Colonic mucosa (tissue), 4 donors: ENCODE data around the gene NPB. TPM values are rescaled to one million over a fixed set of nuclear protein-coding genes. Genes with fewer than 3 reads are reported as not detected.

Source experiments
- DNase-seq: peaks from one replicate; pipeline ENCODE4 v3.0.0-alpha.2; 2020
- H3K27ac ChIP-seq: fragments of 200-600 bp; one replicate; pipeline ENCODE4 v1.8.0; 2021
- H3K27me3 ChIP-seq: fragments of 200-600 bp; one replicate; pipeline ENCODE4 v1.8.0; 2021
- H3K36me3 ChIP-seq: fragments of 200-600 bp; one replicate; pipeline ENCODE4 v1.8.0; 2021
- H3K4me1 ChIP-seq: fragments of 200-600 bp; one replicate; pipeline ENCODE4 v1.8.0; 2021; ENCODE audit warnings: mild to moderate bottlenecking
- H3K4me3 ChIP-seq: fragments of 200-600 bp; one replicate; pipeline ENCODE4 v1.8.0; 2021
- H3K9ac ChIP-seq, 2 donors: one replicate each; pipeline ENCODE4 v1.7.0; 2013; ENCODE audit warnings: control low read depth in 2 of 2, low read depth in 2 of 2, low read length in 2 of 2
- H3K9me3 ChIP-seq: fragments of 200-600 bp; one replicate; pipeline ENCODE4 v1.8.0; 2021
- intact Hi-C: fragments of 100-400 bp; cut with DNase I; formaldehyde crosslinking; loops from one replicate; pipeline ENCODE4 v1.14.1; 2022
- total RNA-seq, 2 donors: library from RNA; stranded (reverse); fragmentation: NEBNext Ultra II Directional in 1 of 2; extraction: Animal tissue kit (Norgen Biotek cat#: 25700) in 1 of 2; gene quantifications; one replicate each; pipeline ENCODE4 v1.2.1, GENCODE V29; 2021
- TF ChIP-seq, protein P1 (sequence below): fragments of 200-600 bp; IDR thresholded peaks from one replicate; pipeline ENCODE4 v1.8.0; 2022; ENCODE audit warnings: antibody characterized with exemption, mild to moderate bottlenecking
- donor health status: healthy.
- donor health status: DM: no; HTN: no; CAD: no.
- donor health status: DM: no; HTN: no; CAD: no.

Gene NPB
- total RNA-seq, 2 donors from 2014 or later, result 0.22 TPM; not detected in 1

DNA sequence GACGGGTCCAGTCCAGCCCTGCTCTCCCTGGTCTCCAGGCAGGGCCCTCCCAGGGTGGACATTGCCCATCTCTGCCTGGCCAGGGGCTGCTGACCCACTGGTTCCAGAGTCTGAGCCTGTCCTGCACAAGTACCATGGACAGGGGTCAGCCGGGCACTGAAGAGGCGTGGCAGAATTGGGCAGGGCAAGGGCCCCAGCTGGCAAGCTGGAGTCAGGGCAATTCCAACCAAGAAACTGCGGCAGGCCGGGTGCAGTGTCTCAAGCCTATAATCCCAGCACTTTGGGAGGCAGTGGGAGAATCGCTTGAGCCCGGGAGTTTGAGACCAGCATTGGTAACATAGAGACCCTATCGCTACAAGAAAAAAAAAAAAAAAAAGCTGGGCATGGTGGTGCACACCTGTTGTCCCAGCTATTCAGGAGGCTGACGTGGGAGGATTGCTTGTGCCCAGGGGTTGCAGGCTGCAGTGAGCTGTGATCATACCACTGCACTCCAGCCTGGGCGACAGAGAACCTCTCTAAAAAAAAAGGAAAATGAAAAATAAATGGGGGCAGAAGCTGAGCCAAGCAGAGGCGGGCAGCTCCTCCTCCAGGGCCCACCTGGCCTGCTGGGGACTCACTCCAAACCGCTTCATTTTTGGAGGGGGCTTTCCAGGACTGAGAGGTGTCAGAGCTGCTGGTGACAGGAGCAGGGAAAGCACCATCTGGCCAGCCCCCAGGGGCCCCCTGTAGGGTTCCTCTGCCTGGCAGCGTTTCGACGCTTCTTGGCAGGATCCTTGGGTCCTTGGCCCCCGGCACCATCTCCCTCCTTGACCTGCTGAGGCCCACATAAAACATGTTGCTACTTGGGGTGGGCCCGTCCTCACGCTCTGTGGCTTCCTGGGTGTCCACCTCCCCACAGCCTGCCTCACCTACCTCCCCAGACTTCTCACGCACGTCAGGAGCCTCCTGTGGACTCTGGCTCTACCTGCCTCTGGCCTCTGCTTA, 28.4 kb downstream of the NPB start:
- H3K27me3 ChIP-seq, result peaks cover 9% of the 10 kb centered on the region
- peak; percentile 51 for DNase-seq
- no peaks in the 10 kb centered on the region for H3K36me3 ChIP-seq
- H3K9ac ChIP-seq, result no peak overlapping the region
- intact Hi-C loops, result no loop called here
- H3K27ac ChIP-seq, result no peak overlapping the region
- no peak overlapping the region for H3K4me3 ChIP-seq
- peaks cover 6% of the 10 kb centered on the region for H3K4me1 ChIP-seq
- H3K9me3 ChIP-seq, result no peaks in the 10 kb centered on the region
- TF ChIP-seq, protein P1, sequence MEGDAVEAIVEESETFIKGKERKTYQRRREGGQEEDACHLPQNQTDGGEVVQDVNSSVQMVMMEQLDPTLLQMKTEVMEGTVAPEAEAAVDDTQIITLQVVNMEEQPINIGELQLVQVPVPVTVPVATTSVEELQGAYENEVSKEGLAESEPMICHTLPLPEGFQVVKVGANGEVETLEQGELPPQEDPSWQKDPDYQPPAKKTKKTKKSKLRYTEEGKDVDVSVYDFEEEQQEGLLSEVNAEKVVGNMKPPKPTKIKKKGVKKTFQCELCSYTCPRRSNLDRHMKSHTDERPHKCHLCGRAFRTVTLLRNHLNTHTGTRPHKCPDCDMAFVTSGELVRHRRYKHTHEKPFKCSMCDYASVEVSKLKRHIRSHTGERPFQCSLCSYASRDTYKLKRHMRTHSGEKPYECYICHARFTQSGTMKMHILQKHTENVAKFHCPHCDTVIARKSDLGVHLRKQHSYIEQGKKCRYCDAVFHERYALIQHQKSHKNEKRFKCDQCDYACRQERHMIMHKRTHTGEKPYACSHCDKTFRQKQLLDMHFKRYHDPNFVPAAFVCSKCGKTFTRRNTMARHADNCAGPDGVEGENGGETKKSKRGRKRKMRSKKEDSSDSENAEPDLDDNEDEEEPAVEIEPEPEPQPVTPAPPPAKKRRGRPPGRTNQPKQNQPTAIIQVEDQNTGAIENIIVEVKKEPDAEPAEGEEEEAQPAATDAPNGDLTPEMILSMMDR, result no peak

DNA sequence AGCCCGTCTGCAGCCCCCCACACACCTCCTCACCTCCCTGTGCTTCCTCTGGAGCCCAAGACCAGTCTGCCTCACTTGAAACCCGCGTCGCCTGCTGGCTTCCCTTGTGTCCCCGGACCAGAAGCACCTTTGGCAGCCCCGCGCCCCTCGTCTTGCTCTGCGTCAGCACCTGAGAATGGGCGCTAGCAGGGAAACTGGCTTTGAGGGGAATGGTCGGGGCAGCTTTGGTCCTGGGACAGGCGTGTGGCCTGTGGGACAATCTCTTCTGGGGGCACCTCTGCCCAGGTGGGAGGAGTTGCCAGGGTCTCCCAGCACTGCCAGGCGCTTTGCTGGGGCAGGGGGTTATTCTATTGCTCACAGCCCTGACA, 29.1 kb downstream of the NPB start:
- DNase-seq, result no peak
- peaks cover 9% of the 10 kb centered on the region for H3K27me3 ChIP-seq
- H3K4me1 ChIP-seq, result peaks cover 6% of the 10 kb centered on the region
- no peak overlapping the region for H3K4me3 ChIP-seq
- intact Hi-C loops, result no loop called here
- TF ChIP-seq, protein P1, result no peak
- no peaks in the 10 kb centered on the region for H3K9me3 ChIP-seq
- H3K27ac ChIP-seq, result no peak overlapping the region
- H3K36me3 ChIP-seq, result no peaks in the 10 kb centered on the region
- no peak overlapping the region for H3K9ac ChIP-seq

DNA sequence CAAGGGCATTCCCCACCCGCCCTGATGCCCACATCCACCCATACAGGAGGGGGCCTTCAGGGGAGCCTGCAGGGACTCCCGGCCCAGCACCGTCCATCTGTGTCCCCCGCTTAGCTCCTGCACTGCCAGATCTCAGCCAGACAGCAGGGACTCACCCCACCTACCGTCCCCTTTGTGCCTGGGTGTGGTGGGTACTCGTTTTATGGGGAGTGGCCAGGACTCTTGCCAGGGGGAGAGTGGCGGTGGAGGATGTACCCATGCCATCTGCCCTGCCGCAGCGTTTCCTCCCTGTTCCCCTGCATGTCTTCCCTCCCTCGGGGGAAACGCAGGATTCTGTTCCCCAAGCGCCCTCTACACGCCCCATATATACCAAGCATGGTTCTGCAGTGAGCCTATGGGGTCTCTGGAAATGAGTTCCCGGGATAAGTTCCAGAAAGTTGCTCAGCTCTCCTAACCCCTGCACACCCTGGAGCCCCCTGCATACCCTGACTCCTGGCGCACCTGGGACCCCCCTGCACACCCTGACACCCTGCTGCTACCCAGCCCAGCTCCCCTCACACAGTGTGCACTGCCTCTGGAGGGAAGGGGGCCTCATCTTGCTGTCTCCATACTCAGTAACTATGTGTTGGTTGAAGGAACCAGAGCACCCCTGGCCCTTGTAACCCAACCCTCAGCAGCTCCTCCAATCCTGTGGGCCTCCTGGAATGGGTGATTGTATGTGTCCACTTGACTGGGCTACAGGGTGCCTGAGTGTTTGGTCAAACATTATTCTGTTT, 29.7 kb downstream of the NPB start:
- no peak overlapping the region for H3K4me3 ChIP-seq
- H3K9ac ChIP-seq, result no peak overlapping the region
- no peaks in the 10 kb centered on the region for H3K36me3 ChIP-seq
- TF ChIP-seq, protein P1, result no peak
- H3K27ac ChIP-seq, result no peak overlapping the region
- DNase-seq, result no peak
- no peaks in the 10 kb centered on the region for H3K9me3 ChIP-seq
- intact Hi-C loops, result no loop called here
- peaks cover 6% of the 10 kb centered on the region for H3K4me1 ChIP-seq
- peaks cover 9% of the 10 kb centered on the region for H3K27me3 ChIP-seq

DNA sequence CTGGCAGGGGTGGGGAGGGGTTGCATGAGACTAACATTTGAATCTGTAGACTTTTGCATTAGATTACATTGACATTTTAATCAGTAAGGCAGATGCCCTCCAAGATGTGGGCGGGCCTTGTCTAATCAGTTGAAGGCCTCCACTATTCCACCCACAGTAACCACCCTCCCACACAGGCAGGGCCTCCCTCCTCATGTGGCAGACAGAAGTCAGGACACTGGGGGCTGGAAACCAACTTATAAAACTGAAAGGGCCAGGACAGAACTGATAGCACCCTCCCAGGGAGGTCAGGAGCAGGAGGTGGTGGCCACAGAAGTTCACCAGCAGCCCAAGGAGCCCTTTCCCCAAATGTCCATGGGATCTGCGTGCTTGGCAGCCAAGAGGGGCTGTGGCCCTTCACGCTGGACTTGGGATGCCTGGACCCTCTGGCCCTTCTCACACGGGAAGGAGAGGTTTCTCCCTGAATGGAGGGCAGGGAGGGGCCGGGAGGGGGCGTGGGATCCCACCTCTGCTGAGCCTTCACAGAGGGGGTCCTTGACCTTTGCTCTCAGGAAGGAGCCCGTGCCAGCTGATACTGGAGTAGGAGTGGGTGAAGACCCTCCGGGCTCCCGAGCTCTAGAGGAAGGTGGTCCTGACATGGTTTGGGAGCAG, 30.4 kb downstream of the NPB start:
- intact Hi-C loops, result no loop called here
- Histone ChIP-seq H3K9me3 (no peaks in the 10 kb centered on the region), H3K9ac (no peak overlapping the region), H3K27me3 (peaks cover 9% of the 10 kb centered on the region), H3K4me3 (no peak overlapping the region), H3K36me3 (no peaks in the 10 kb centered on the region), H3K27ac (no peak overlapping the region), H3K4me1 (peaks cover 6% of the 10 kb centered on the region)
- TF ChIP-seq, protein P1, result no peak
- DNase-seq, result peak; percentile 18

DNA sequence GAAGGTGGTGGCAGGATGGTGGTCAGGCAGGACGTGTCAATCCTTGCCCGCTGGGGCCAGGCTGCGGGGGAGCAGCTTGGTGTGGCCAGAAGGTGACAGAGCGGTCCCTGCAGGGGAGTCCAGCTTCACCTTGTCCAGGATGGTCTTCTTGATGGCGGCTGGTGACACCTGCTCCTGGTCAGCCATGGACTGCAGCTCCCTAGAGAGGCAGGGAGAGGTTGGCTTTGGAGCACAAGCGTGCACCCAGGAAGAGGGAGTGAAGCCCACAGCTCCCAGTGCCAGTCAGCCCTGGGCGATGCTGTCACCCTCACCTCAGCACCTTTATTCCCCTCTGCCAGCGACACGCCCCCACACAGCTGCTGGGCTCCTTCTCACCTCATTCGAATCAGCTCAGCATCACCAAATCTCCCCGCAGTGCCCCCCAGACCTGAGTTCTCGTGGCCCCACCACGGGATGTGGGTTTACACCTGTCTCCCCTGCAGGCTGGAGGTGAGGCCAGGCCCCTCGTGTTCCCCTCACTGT, 31.2 kb downstream of the NPB start:
- peaks cover 9% of the 10 kb centered on the region for H3K27me3 ChIP-seq
- H3K36me3 ChIP-seq, result no peaks in the 10 kb centered on the region
- no peak for DNase-seq
- no peak overlapping the region for H3K9ac ChIP-seq
- no peaks in the 10 kb centered on the region for H3K9me3 ChIP-seq
- TF ChIP-seq, protein P1, result no peak
- peaks cover 7% of the 10 kb centered on the region for H3K4me1 ChIP-seq
- no peak overlapping the region for H3K27ac ChIP-seq
- intact Hi-C loops, result no loop called here
- no peak overlapping the region for H3K4me3 ChIP-seq
